GM23338 (cell line): ENCODE results near the gene SPINT2. TPM values are rescaled to one million over a fixed set of nuclear protein-coding genes. Genes with fewer than 3 reads are reported as not detected.

Source experiments
- ATAC-seq: fragments of 200-7000 bp; cut with Tn5 transposase; 3 replicates; pipeline ENCODE4 v1.9.1; 2020
- DNase-seq: peaks from one replicate; pipeline ENCODE4 v3.0.0-alpha.2; 2015; ENCODE audit warnings: low spot score
- H2AFZ ChIP-seq: fragments of 200-600 bp; sonication (generic); 2 replicates; pipeline ENCODE4 v1.8.0; 2016; ENCODE audit warnings: antibody characterized with exemption, mild to moderate bottlenecking, moderate library complexity
- H3F3A ChIP-seq: fragments of 200-600 bp; sonication (generic); replicated peaks from 2 replicates; pipeline ENCODE4 v1.8.0; 2017; ENCODE audit warnings: antibody characterized with exemption, mixed run types, low read depth
- H3K27ac ChIP-seq: fragments of 200-600 bp; sonication (generic); 2 replicates; pipeline ENCODE4 v1.6.1; 2016; ENCODE audit warnings: low read depth
- H3K27me3 ChIP-seq: fragments of 200-600 bp; sonication (generic); 2 replicates; pipeline ENCODE4 v1.8.0; 2016; ENCODE audit warnings: mild to moderate bottlenecking, mixed run types, moderate library complexity; ENCODE audit not compliant: insufficient read depth
- H3K36me3 ChIP-seq: fragments of 200-600 bp; sonication (generic); 2 replicates; pipeline ENCODE4 v1.8.0; 2016; ENCODE audit warnings: mild to moderate bottlenecking; ENCODE audit not compliant: insufficient read depth
- H3K4me1 ChIP-seq: fragments of 200-600 bp; sonication (generic); 2 replicates; pipeline ENCODE4 v1.8.0; 2016; ENCODE audit warnings: mild to moderate bottlenecking, moderate library complexity; ENCODE audit not compliant: insufficient read depth
- H3K4me2 ChIP-seq: fragments of 200-600 bp; sonication (generic); 2 replicates; pipeline ENCODE4 v1.7.1; 2017; ENCODE audit warnings: mixed run types
- H3K4me3 ChIP-seq: fragments of 200-600 bp; sonication (generic); 2 replicates; pipeline ENCODE4 v1.6.1; 2016; ENCODE audit warnings: mixed run types
- H3K79me2 ChIP-seq: fragments of 200-600 bp; sonication (generic); replicated peaks from 2 replicates; pipeline ENCODE4 v1.8.0; 2017; ENCODE audit warnings: mild to moderate bottlenecking; ENCODE audit not compliant: insufficient read depth
- H3K9me2 ChIP-seq: fragments of 200-600 bp; sonication (generic); 2 replicates; pipeline ENCODE4 v1.8.0; 2017; ENCODE audit not compliant: insufficient read depth
- H4K20me1 ChIP-seq: fragments of 200-600 bp; sonication (generic); replicated peaks from 2 replicates; pipeline ENCODE4 v1.8.0; 2017; ENCODE audit warnings: mild to moderate bottlenecking; ENCODE audit not compliant: insufficient read depth
- H3K27ac Mint-ChIP-seq: 2 replicates; pipeline ENCODE4 v1.8.0; 2020; ENCODE audit warnings: inconsistent platforms, mild to moderate bottlenecking, moderate library complexity, mixed read lengths
- H3K27me3 Mint-ChIP-seq: 3 replicates; pipeline ENCODE4 v1.8.0; 2022; ENCODE audit warnings: low read depth, mild to moderate bottlenecking, moderate library complexity, mixed read lengths, inconsistent platforms; ENCODE audit not compliant: insufficient read depth, poor library complexity
- H3K36me3 Mint-ChIP-seq: 3 replicates; pipeline ENCODE4 v1.8.0; 2021; ENCODE audit warnings: low read depth, mild to moderate bottlenecking, inconsistent platforms, moderate library complexity, mixed read lengths
- H3K4me1 Mint-ChIP-seq: 3 replicates; pipeline ENCODE4 v1.8.0; 2020; ENCODE audit warnings: mild to moderate bottlenecking, inconsistent platforms, mixed read lengths
- H3K4me3 Mint-ChIP-seq: 3 replicates; pipeline ENCODE4 v1.8.0; 2021; ENCODE audit warnings: moderate library complexity, mild to moderate bottlenecking, inconsistent platforms, mixed read lengths
- H3K9me3 Mint-ChIP-seq: 3 replicates; pipeline ENCODE4 v1.8.0; 2020; ENCODE audit warnings: moderate library complexity, mild to moderate bottlenecking, inconsistent platforms, mixed read lengths
- CREB1 ChIP-seq: fragments of 250-450 bp; sonication (Bioruptor Pico); IDR thresholded peaks from 2 replicates; pipeline ENCODE4 v1.5.0; 2020; ENCODE audit warnings: low read depth, mild to moderate bottlenecking, moderate library complexity
- EZH2 ChIP-seq: fragments of 200-600 bp; sonication (generic); IDR thresholded peaks from one replicate; pipeline ENCODE4 v1.8.0; 2017; ENCODE audit warnings: antibody characterized with exemption, mild to moderate bottlenecking, low read depth; ENCODE audit not compliant: unreplicated experiment
- EZH2phosphoT487 ChIP-seq: fragments of 200-600 bp; sonication (generic); IDR thresholded peaks from one replicate; pipeline ENCODE4 v1.8.1; 2018; ENCODE audit warnings: antibody characterized with exemption; ENCODE audit not compliant: unreplicated experiment
- JUNB ChIP-seq: IDR thresholded peaks from one replicate; pipeline ENCODE4 v1.6.1; 2016; ENCODE audit warnings: antibody characterized with exemption; ENCODE audit not compliant: unreplicated experiment
- NANOG ChIP-seq: IDR thresholded peaks from 2 replicates; pipeline ENCODE4 v1.6.1; 2016; ENCODE audit warnings: antibody characterized with exemption, borderline replicate concordance
- POLR2AphosphoS5 ChIP-seq: IDR thresholded peaks from 2 replicates; pipeline ENCODE4 v1.6.1; 2016; ENCODE audit warnings: antibody characterized with exemption, low read depth
- STAT1 ChIP-seq: IDR thresholded peaks from one replicate; pipeline ENCODE4 v1.6.1; 2016; ENCODE audit warnings: antibody characterized with exemption; ENCODE audit not compliant: unreplicated experiment
- ZNF114 ChIP-seq: fragments of 250-450 bp; sonication (Bioruptor Pico); IDR thresholded peaks from 2 replicates; pipeline ENCODE4 v1.5.0; 2020; ENCODE audit warnings: mild to moderate bottlenecking, moderate library complexity
- ZNF331 ChIP-seq: fragments of 250-450 bp; sonication (Bioruptor Pico); IDR thresholded peaks from 2 replicates; pipeline ENCODE4 v1.5.0; 2020; ENCODE audit warnings: low read depth, mild to moderate bottlenecking, moderate library complexity
- polyA plus RNA-seq: library from polyadenylated mRNA; unstranded; fragments of >200 nt; fragmentation: Nextera tagmentation; extraction: Ambion mirVana; gene quantifications from 2 replicates; pipeline ENCODE4 v1.2.1, GENCODE V29; 2016
- total RNA-seq: library from RNA; depleted of rRNA; stranded (reverse); fragments of >200 nt; shearing (Covaris generic); gene quantifications from 2 replicates; pipeline ENCODE4 v1.2.3, GENCODE V29; 2014
- TF ChIP-seq, protein P1 (sequence below): IDR thresholded peaks from 2 replicates; pipeline ENCODE4 v1.6.1; 2016; ENCODE audit warnings: antibody characterized with exemption
- TF ChIP-seq, protein P2 (sequence below): IDR thresholded peaks from one replicate; pipeline ENCODE4 v1.6.1; 2018; ENCODE audit warnings: antibody characterized with exemption; ENCODE audit not compliant: unreplicated experiment
- TF ChIP-seq, protein P3 (sequence below): fragments of 250-450 bp; sonication (Bioruptor Pico); IDR thresholded peaks from 2 replicates; pipeline ENCODE4 v1.5.0; 2020; ENCODE audit warnings: mild to moderate bottlenecking, moderate library complexity
- TF ChIP-seq, protein P4 (sequence below), 2 experiments: fragments of 200-600 bp in 1 of 2; sonication (generic) in 1 of 2; conservative IDR thresholded peaks; 2 replicates each; pipeline versions ENCODE4 v1.5.1 to v1.6.1; 2016 to 2017; ENCODE audit warnings: antibody characterized with exemption in 2 of 2, low read depth in 2 of 2, mild to moderate bottlenecking in 2 of 2, moderate library complexity in 1 of 2

The SPINT2 gene
- total and polyA plus RNA-seq, 2 experiments from 2014 or later: 319 to 468 TPM

DNA sequence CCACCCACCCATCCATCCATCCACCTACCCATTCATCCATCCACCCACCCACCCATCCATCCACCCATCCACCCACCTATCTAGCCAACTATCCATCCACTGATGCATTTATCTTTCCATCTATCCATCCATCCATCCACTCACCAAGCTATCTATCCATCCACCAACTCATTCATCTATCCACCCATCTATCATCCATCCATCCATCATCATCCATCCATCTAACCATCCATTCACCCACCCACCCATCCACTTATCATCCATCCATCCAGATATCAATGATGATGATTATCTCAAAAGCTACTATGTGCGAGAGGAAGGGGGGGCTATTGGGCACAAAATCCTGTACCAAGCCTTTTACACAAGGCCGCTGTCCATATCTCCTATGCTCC lies 45.9 kb downstream of the SPINT2 start:
- H3K27me3 ChIP-seq: no peaks in the 10 kb centered on the region
- Mint-ChIP-seq H3K4me3 (no peak overlapping the region; the same call in 2 of the 3 replicates), H3K9me3 (no peaks in the 10 kb centered on the region; the same call in 2 of the 3 replicates), H3K27me3 (peaks cover 19% of the 10 kb centered on the region), H3K36me3 (peaks cover 6% of the 10 kb centered on the region; the same call in 2 of the 3 replicates), H3K4me1 (peaks cover 9% of the 10 kb centered on the region), H3K27ac (no peak overlapping the region)
- TF ChIP-seq POLR2AphosphoS5 (no peak), EZH2 (no peak), STAT1 (no peak), ZNF331 (CRISPR knock-in tag) (no peak), ZNF114 (CRISPR knock-in tag) (no peak), EZH2phosphoT487 (no peak), CREB1 (no peak), JUNB (no peak), NANOG (no peak)
- TF ChIP-seq, protein P1, sequence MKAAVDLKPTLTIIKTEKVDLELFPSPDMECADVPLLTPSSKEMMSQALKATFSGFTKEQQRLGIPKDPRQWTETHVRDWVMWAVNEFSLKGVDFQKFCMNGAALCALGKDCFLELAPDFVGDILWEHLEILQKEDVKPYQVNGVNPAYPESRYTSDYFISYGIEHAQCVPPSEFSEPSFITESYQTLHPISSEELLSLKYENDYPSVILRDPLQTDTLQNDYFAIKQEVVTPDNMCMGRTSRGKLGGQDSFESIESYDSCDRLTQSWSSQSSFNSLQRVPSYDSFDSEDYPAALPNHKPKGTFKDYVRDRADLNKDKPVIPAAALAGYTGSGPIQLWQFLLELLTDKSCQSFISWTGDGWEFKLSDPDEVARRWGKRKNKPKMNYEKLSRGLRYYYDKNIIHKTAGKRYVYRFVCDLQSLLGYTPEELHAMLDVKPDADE: no peak
- TF ChIP-seq, protein P2, sequence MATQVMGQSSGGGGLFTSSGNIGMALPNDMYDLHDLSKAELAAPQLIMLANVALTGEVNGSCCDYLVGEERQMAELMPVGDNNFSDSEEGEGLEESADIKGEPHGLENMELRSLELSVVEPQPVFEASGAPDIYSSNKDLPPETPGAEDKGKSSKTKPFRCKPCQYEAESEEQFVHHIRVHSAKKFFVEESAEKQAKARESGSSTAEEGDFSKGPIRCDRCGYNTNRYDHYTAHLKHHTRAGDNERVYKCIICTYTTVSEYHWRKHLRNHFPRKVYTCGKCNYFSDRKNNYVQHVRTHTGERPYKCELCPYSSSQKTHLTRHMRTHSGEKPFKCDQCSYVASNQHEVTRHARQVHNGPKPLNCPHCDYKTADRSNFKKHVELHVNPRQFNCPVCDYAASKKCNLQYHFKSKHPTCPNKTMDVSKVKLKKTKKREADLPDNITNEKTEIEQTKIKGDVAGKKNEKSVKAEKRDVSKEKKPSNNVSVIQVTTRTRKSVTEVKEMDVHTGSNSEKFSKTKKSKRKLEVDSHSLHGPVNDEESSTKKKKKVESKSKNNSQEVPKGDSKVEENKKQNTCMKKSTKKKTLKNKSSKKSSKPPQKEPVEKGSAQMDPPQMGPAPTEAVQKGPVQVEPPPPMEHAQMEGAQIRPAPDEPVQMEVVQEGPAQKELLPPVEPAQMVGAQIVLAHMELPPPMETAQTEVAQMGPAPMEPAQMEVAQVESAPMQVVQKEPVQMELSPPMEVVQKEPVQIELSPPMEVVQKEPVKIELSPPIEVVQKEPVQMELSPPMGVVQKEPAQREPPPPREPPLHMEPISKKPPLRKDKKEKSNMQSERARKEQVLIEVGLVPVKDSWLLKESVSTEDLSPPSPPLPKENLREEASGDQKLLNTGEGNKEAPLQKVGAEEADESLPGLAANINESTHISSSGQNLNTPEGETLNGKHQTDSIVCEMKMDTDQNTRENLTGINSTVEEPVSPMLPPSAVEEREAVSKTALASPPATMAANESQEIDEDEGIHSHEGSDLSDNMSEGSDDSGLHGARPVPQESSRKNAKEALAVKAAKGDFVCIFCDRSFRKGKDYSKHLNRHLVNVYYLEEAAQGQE: no peak
- TF ChIP-seq, protein P3, sequence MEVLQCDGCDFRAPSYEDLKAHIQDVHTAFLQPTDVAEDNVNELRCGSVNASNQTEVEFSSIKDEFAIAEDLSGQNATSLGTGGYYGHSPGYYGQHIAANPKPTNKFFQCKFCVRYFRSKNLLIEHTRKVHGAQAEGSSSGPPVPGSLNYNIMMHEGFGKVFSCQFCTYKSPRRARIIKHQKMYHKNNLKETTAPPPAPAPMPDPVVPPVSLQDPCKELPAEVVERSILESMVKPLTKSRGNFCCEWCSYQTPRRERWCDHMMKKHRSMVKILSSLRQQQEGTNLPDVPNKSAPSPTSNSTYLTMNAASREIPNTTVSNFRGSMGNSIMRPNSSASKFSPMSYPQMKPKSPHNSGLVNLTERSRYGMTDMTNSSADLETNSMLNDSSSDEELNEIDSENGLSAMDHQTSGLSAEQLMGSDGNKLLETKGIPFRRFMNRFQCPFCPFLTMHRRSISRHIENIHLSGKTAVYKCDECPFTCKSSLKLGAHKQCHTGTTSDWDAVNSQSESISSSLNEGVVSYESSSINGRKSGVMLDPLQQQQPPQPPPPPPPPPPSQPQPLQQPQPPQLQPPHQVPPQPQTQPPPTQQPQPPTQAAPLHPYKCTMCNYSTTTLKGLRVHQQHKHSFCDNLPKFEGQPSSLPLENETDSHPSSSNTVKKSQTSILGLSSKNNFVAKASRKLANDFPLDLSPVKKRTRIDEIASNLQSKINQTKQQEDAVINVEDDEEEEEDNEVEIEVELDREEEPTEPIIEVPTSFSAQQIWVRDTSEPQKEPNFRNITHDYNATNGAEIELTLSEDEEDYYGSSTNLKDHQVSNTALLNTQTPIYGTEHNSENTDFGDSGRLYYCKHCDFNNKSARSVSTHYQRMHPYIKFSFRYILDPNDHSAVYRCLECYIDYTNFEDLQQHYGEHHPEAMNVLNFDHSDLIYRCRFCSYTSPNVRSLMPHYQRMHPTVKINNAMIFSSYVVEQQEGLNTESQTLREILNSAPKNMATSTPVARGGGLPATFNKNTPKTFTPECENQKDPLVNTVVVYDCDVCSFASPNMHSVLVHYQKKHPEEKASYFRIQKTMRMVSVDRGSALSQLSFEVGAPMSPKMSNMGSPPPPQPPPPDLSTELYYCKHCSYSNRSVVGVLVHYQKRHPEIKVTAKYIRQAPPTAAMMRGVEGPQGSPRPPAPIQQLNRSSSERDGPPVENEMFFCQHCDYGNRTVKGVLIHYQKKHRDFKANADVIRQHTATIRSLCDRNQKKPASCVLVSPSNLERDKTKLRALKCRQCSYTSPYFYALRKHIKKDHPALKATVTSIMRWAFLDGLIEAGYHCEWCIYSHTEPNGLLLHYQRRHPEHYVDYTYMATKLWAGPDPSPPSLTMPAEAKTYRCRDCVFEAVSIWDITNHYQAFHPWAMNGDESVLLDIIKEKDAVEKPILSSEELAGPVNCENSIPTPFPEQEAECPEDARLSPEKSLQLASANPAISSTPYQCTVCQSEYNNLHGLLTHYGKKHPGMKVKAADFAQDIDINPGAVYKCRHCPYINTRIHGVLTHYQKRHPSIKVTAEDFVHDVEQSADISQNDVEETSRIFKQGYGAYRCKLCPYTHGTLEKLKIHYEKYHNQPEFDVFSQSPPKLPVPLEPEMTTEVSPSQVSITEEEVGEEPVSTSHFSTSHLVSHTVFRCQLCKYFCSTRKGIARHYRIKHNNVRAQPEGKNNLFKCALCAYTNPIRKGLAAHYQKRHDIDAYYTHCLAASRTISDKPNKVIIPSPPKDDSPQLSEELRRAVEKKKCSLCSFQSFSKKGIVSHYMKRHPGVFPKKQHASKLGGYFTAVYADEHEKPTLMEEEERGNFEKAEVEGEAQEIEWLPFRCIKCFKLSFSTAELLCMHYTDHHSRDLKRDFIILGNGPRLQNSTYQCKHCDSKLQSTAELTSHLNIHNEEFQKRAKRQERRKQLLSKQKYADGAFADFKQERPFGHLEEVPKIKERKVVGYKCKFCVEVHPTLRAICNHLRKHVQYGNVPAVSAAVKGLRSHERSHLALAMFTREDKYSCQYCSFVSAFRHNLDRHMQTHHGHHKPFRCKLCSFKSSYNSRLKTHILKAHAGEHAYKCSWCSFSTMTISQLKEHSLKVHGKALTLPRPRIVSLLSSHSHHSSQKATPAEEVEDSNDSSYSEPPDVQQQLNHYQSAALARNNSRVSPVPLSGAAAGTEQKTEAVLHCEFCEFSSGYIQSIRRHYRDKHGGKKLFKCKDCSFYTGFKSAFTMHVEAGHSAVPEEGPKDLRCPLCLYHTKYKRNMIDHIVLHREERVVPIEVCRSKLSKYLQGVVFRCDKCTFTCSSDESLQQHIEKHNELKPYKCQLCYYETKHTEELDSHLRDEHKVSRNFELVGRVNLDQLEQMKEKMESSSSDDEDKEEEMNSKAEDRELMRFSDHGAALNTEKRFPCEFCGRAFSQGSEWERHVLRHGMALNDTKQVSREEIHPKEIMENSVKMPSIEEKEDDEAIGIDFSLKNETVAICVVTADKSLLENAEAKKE: no peak
- TF ChIP-seq, protein P4, sequence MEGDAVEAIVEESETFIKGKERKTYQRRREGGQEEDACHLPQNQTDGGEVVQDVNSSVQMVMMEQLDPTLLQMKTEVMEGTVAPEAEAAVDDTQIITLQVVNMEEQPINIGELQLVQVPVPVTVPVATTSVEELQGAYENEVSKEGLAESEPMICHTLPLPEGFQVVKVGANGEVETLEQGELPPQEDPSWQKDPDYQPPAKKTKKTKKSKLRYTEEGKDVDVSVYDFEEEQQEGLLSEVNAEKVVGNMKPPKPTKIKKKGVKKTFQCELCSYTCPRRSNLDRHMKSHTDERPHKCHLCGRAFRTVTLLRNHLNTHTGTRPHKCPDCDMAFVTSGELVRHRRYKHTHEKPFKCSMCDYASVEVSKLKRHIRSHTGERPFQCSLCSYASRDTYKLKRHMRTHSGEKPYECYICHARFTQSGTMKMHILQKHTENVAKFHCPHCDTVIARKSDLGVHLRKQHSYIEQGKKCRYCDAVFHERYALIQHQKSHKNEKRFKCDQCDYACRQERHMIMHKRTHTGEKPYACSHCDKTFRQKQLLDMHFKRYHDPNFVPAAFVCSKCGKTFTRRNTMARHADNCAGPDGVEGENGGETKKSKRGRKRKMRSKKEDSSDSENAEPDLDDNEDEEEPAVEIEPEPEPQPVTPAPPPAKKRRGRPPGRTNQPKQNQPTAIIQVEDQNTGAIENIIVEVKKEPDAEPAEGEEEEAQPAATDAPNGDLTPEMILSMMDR (conservative IDR thresholded peaks at IDR 0.05; ENCODE audit: low read depth in 2 of 2): no peak
- H3K9me2 ChIP-seq: no peaks in the 10 kb centered on the region
- no peak overlapping the region for H3K4me3 ChIP-seq
- no peak for DNase-seq
- 0 out of 2 replicates have a peak, but pooled peaks cover 3% of the 10 kb centered on the region for H3K36me3 ChIP-seq
- peaks cover 8% of the 10 kb centered on the region for H3F3A ChIP-seq
- peaks cover 9% of the 10 kb centered on the region for H3K4me1 ChIP-seq
- peaks cover 6% of the 10 kb centered on the region for H4K20me1 ChIP-seq
- no peak overlapping the region for H3K27ac ChIP-seq
- H2AFZ ChIP-seq: no peak overlapping the region
- no peak overlapping the region for H3K4me2 ChIP-seq
- no peak for ATAC-seq
- H3K79me2 ChIP-seq: peaks cover 14% of the 10 kb centered on the region; the same call in 1 of the 2 replicates
